GM21528 (cell line): Measurements from ENCODE around the gene FARP1.

Source experiments
- ATAC-seq: cut with Tn5 transposase; IDR thresholded peaks from one replicate; pipeline ENCODE4 v1.9.1; 2021; ENCODE audit warnings: mild to moderate bottlenecking, moderate library complexity; ENCODE audit not compliant: unreplicated experiment, low FRiP score

FARP1 gene

GRCh38 chr13:98172590-98173422, 29.9 kb downstream of the FARP1 start:
- ATAC-seq = no peak

GRCh38 chr13:98173431-98174152, 30.7 kb downstream of the FARP1 start:
- no peak for ATAC-seq

GRCh38 chr13:98174307-98174706, 31.4 kb downstream of the FARP1 start:
- ATAC-seq = no peak

GRCh38 chr13:98175043-98175442, 32.1 kb downstream of the FARP1 start:
- no peak for ATAC-seq

GRCh38 chr13:98175823-98176222, 32.9 kb downstream of the FARP1 start:
- ATAC-seq = no peak

GRCh38 chr13:98176777-98177608, 34.1 kb downstream of the FARP1 start, which contains the start of gene RNF113B:
Gene RNF113B, minus strand, starts transcription at chr13:98177269. Its CDS starts 33 bp downstream, at chr13:98177236.
- no peak for ATAC-seq

- ATAC-seq = no peak
Observed at GRCh38 chr13:98180092-98180491, 37.2 kb downstream of the FARP1 start.

GRCh38 chr13:98181111-98181815, 38.4 kb downstream of the FARP1 start:
- ATAC-seq = no peak

GRCh38 chr13:98182153-98182552, 39.3 kb downstream of the FARP1 start:
- ATAC-seq = no peak

GRCh38 chr13:98182589-98182988, 39.7 kb downstream of the FARP1 start:
- ATAC-seq = no peak

GRCh38 chr13:98184792-98185191, 41.9 kb downstream of the FARP1 start:
- ATAC-seq = no peak

- ATAC-seq = no peak
Observed at GRCh38 chr13:98187155-98187964, 44.5 kb downstream of the FARP1 start.

GRCh38 chr13:98187965-98188261, 45.0 kb downstream of the FARP1 start:
- no peak for ATAC-seq

GRCh38 chr13:98188544-98189166, 45.8 kb downstream of the FARP1 start:
- ATAC-seq = no peak

GRCh38 chr13:98189841-98190505, 47.1 kb downstream of the FARP1 start:
- ATAC-seq = no peak

GRCh38 chr13:98190889-98191444, 48.1 kb downstream of the FARP1 start:
- ATAC-seq = no peak

GRCh38 chr13:98192008-98192407, 49.1 kb downstream of the FARP1 start:
- ATAC-seq = no peak

- ATAC-seq = no peak
Observed at GRCh38 chr13:98195054-98195791, 52.3 kb downstream of the FARP1 start.
